ENCODE results near the gene BLNK.

GRCh38 chr10:96227206-96227605 is 44.2 kb downstream of the BLNK start:
- TF ChIP-seq CTCF (IDR thresholded peaks at IDR 0.05) (no peak), POLR2A (IDR thresholded peaks at IDR 0.05) (no peak)
